ENCODE measurements around the gene PON3. TPM values are rescaled to one million over a fixed set of nuclear protein-coding genes. Genes with fewer than 3 reads are reported as not detected.

The PON3 gene
- total RNA-seq, 1 donor from 2014 or later: not detected

DNA sequence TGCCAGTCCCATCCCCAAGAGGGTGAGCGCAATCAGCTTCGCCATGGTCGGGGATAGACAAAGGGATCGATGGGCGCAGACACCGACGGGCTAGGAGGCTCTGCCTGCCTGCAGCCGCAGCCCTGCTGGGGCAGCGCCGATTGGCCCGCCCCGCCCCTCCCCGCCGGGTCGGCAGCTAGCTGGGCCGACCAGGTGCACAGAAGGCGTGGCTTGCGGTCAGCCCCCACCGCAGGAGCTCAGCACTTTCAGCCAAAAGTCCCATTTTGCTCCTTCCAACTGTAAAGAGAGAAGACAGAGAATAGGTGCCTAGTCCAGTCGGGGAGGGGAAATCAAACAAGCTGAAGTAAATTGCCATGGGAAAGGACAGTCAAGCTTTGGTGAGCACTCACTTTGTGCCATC, 71.7 kb downstream of the PON3 start, which contains the start of gene PON1:
PON1 (minus strand) TSS at position 102 of the 400 bp plus-strand sequence; CDS start at position 45, 57 bp downstream.
- H4K20me1 ChIP-seq (ENCODE audit: insufficient read depth, low read length): no peaks in the 10 kb centered on the region
- Mint-ChIP-seq H3K36me3 (ENCODE audit: low read depth, unreplicated experiment) (no peaks in the 10 kb centered on the region), H3K27me3 (ENCODE audit: low read depth, unreplicated experiment) (peaks cover 12% of the 10 kb centered on the region), H3K27ac (ENCODE audit: unreplicated experiment) (no peak within 1 kb of the TSS), H3K4me1 (ENCODE audit: low read depth, unreplicated experiment) (peaks cover 16% of the 10 kb centered on the region), H3K4me3 (ENCODE audit: unreplicated experiment) (no peak within 1 kb of the TSS), H3K9me3 (ENCODE audit: unreplicated experiment) (no peaks in the 10 kb centered on the region)
- H3K4me1 ChIP-seq (ENCODE audit: insufficient read depth, low read length): no peaks in the 10 kb centered on the region
- H3K36me3 ChIP-seq (ENCODE audit: insufficient read depth, low read length): no peaks in the 10 kb centered on the region
- no peak within 1 kb of the TSS for H3K9ac ChIP-seq (ENCODE audit: low read length)
- no peaks in the 10 kb centered on the region for H3K79me2 ChIP-seq (ENCODE audit: insufficient read depth, low read length)
- no peak within 1 kb of the TSS for H3K4me3 ChIP-seq (ENCODE audit: insufficient read depth, low read depth, low read length)
- peaks cover 3% of the 10 kb centered on the region for H3K9me3 ChIP-seq (ENCODE audit: insufficient read depth, low read depth, low read length)
- DNase-seq (ENCODE audit: low read depth): no peak
- H3K4me2 ChIP-seq (ENCODE audit: low read length): no peak within 1 kb of the TSS
- no peak within 1 kb of the TSS for H2AFZ ChIP-seq (ENCODE audit: low read depth, low read length)
- peaks cover 2% of the 10 kb centered on the region for H3K27me3 ChIP-seq (ENCODE audit: insufficient read depth, low read length)
- no peak for FAIRE-seq
- TF ChIP-seq, protein P1, sequence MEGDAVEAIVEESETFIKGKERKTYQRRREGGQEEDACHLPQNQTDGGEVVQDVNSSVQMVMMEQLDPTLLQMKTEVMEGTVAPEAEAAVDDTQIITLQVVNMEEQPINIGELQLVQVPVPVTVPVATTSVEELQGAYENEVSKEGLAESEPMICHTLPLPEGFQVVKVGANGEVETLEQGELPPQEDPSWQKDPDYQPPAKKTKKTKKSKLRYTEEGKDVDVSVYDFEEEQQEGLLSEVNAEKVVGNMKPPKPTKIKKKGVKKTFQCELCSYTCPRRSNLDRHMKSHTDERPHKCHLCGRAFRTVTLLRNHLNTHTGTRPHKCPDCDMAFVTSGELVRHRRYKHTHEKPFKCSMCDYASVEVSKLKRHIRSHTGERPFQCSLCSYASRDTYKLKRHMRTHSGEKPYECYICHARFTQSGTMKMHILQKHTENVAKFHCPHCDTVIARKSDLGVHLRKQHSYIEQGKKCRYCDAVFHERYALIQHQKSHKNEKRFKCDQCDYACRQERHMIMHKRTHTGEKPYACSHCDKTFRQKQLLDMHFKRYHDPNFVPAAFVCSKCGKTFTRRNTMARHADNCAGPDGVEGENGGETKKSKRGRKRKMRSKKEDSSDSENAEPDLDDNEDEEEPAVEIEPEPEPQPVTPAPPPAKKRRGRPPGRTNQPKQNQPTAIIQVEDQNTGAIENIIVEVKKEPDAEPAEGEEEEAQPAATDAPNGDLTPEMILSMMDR (IDR thresholded peaks at IDR 0.05; ENCODE audit: insufficient read depth, low read depth, low read length): no peak
- TF ChIP-seq EZH2 (IDR thresholded peaks at IDR 0.05; ENCODE audit: insufficient read depth, low read length): no peak
- no peak within 1 kb of the TSS for H3K27ac ChIP-seq (ENCODE audit: low read depth, low read length)

DNA sequence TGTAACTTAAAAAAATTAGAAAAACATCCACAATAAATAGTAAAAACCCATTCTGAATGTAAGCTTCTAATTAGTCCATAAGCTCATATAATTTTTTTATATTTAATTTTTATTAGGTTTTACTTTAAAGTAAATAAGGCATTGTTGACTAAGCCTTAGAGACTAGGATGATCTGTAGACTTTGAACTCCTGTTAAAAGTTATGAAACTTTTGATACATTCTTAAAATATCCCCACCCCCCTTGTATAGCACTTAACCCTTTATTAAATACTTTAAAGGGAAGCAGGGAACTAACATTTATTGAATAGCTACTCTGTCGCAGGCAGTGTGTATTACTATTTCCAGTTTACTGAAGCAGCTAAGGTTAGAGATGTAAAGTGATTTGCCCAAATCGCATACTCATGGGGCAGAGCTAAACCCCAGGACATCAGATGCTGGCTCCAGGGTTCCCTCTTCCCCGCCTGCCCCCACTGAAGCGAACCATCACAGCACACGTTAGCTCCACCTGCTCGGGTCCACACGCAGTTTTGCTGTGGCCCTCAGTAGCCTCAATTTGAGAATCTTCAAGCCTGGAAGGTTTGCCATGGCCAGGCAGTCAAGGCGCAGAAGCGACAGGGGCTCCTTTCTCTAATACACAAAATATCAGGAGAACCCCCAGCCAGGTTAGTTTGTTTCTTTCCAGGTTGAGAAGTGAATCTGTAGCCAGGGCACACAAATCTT, 72.6 kb downstream of the PON3 start:
- TF ChIP-seq EZH2 (IDR thresholded peaks at IDR 0.05; ENCODE audit: insufficient read depth, low read length): no peak
- TF ChIP-seq, protein P1 (IDR thresholded peaks at IDR 0.05; ENCODE audit: insufficient read depth, low read depth, low read length): no peak

GRCh38 chr7:95322854-95323253, 73.3 kb downstream of the PON3 start:
- Histone ChIP-seq H3K9me3 (ENCODE audit: insufficient read depth, low read depth, low read length) (peaks cover 3% of the 10 kb centered on the region), H3K4me3 (ENCODE audit: insufficient read depth, low read depth, low read length) (no peak overlapping the region), H3K27ac (ENCODE audit: low read depth, low read length) (no peak overlapping the region), H3K36me3 (ENCODE audit: insufficient read depth, low read length) (no peaks in the 10 kb centered on the region), H4K20me1 (ENCODE audit: insufficient read depth, low read length) (no peaks in the 10 kb centered on the region), H3K4me1 (ENCODE audit: insufficient read depth, low read length) (no peaks in the 10 kb centered on the region), H2AFZ (ENCODE audit: low read depth, low read length) (no peak overlapping the region), H3K9ac (ENCODE audit: low read length) (no peak overlapping the region), H3K27me3 (ENCODE audit: insufficient read depth, low read length) (peaks cover 2% of the 10 kb centered on the region), H3K79me2 (ENCODE audit: insufficient read depth, low read length) (no peaks in the 10 kb centered on the region), H3K4me2 (ENCODE audit: low read length) (no peak overlapping the region)
- no peak overlapping the region for H3K4me3 Mint-ChIP-seq (ENCODE audit: unreplicated experiment)
- TF ChIP-seq, protein P1 (IDR thresholded peaks at IDR 0.05; ENCODE audit: insufficient read depth, low read depth, low read length): no peak
- TF ChIP-seq EZH2 (IDR thresholded peaks at IDR 0.05; ENCODE audit: insufficient read depth, low read length): no peak
- H3K27me3 Mint-ChIP-seq (ENCODE audit: low read depth, unreplicated experiment): peaks cover 12% of the 10 kb centered on the region
- FAIRE-seq: no peak
- DNase-seq (ENCODE audit: low read depth): no peak
- no peaks in the 10 kb centered on the region for H3K36me3 Mint-ChIP-seq (ENCODE audit: low read depth, unreplicated experiment)
- H3K27ac Mint-ChIP-seq (ENCODE audit: unreplicated experiment): peak overlapping the region; percentile 92
- no peaks in the 10 kb centered on the region for H3K9me3 Mint-ChIP-seq (ENCODE audit: unreplicated experiment)
- peaks cover 23% of the 10 kb centered on the region for H3K4me1 Mint-ChIP-seq (ENCODE audit: low read depth, unreplicated experiment)

More for the DNA sequence above, 72.6 kb downstream of the PON3 start:
- no peak overlapping the region for H3K9ac ChIP-seq (ENCODE audit: low read length)
- no peaks in the 10 kb centered on the region for H4K20me1 ChIP-seq (ENCODE audit: insufficient read depth, low read length)
- H3K36me3 ChIP-seq (ENCODE audit: insufficient read depth, low read length): no peaks in the 10 kb centered on the region
- no peak overlapping the region for H3K4me2 ChIP-seq (ENCODE audit: low read length)
- Mint-ChIP-seq H3K4me1 (ENCODE audit: low read depth, unreplicated experiment) (peaks cover 23% of the 10 kb centered on the region), H3K9me3 (ENCODE audit: unreplicated experiment) (no peaks in the 10 kb centered on the region), H3K27ac (ENCODE audit: unreplicated experiment) (peak overlapping the region; percentile 92), H3K27me3 (ENCODE audit: low read depth, unreplicated experiment) (peaks cover 12% of the 10 kb centered on the region), H3K4me3 (ENCODE audit: unreplicated experiment) (no peak overlapping the region), H3K36me3 (ENCODE audit: low read depth, unreplicated experiment) (no peaks in the 10 kb centered on the region)
- no peaks in the 10 kb centered on the region for H3K79me2 ChIP-seq (ENCODE audit: insufficient read depth, low read length)
- H3K4me1 ChIP-seq (ENCODE audit: insufficient read depth, low read length): no peaks in the 10 kb centered on the region
- peaks cover 3% of the 10 kb centered on the region for H3K9me3 ChIP-seq (ENCODE audit: insufficient read depth, low read depth, low read length)
- H3K4me3 ChIP-seq (ENCODE audit: insufficient read depth, low read depth, low read length): no peak overlapping the region
- H3K27me3 ChIP-seq (ENCODE audit: insufficient read depth, low read length): peaks cover 2% of the 10 kb centered on the region
- DNase-seq (ENCODE audit: low read depth) (no peak), FAIRE-seq (no peak)
- no peak overlapping the region for H2AFZ ChIP-seq (ENCODE audit: low read depth, low read length)
- no peak overlapping the region for H3K27ac ChIP-seq (ENCODE audit: low read depth, low read length)
